ENCODE results near the gene ZNF140. TPM values are rescaled to one million over a fixed set of nuclear protein-coding genes. Genes with fewer than 3 reads are reported as not detected.

ZNF140 gene
- total and polyA plus RNA-seq, 2 of the 13 experiments (the other 11 are each of a cell fraction or from before 2014, with no cell fraction given): 8.7 to 13.5 TPM

- peak; percentile 96 for TF ChIP-seq TFE3 (CRISPR knock-in tag; IDR thresholded peaks at IDR 0.05)
- TF ChIP-seq ZFP1 (CRISPR knock-in tag; IDR thresholded peaks at IDR 0.05): peak; percentile 76; the same call in 1 of the 2 replicates
- TF ChIP-seq, protein P1, sequence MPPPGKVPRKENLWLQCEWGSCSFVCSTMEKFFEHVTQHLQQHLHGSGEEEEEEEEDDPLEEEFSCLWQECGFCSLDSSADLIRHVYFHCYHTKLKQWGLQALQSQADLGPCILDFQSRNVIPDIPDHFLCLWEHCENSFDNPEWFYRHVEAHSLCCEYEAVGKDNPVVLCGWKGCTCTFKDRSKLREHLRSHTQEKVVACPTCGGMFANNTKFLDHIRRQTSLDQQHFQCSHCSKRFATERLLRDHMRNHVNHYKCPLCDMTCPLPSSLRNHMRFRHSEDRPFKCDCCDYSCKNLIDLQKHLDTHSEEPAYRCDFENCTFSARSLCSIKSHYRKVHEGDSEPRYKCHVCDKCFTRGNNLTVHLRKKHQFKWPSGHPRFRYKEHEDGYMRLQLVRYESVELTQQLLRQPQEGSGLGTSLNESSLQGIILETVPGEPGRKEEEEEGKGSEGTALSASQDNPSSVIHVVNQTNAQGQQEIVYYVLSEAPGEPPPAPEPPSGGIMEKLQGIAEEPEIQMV (CRISPR knock-in tag; IDR thresholded peaks at IDR 0.05; ENCODE audit: low read depth): peak; percentile 73
- no peak for TF ChIP-seq ZNF256 (CRISPR knock-in tag; conservative IDR thresholded peaks at IDR 0.05)
- TF ChIP-seq IKZF4 (CRISPR knock-in tag; IDR thresholded peaks at IDR 0.05; ENCODE audit: borderline replicate concordance, low read depth, not compliant biosample characterization): peak; percentile 80
- no peak for TF ChIP-seq HBP1 (CRISPR knock-in tag; IDR thresholded peaks at IDR 0.05; ENCODE audit: low read depth)
- peak; percentile 89; the same call in 1 of the 2 replicates for TF ChIP-seq IRF2 (CRISPR knock-in tag; IDR thresholded peaks at IDR 0.05)
- peak; percentile 65 for TF ChIP-seq NR2C2 (CRISPR knock-in tag; IDR thresholded peaks at IDR 0.05; ENCODE audit: borderline replicate concordance)
- peak; percentile 82 for TF ChIP-seq HES4 (CRISPR knock-in tag; IDR thresholded peaks at IDR 0.05; ENCODE audit: borderline replicate concordance)
- TF ChIP-seq, protein P2, sequence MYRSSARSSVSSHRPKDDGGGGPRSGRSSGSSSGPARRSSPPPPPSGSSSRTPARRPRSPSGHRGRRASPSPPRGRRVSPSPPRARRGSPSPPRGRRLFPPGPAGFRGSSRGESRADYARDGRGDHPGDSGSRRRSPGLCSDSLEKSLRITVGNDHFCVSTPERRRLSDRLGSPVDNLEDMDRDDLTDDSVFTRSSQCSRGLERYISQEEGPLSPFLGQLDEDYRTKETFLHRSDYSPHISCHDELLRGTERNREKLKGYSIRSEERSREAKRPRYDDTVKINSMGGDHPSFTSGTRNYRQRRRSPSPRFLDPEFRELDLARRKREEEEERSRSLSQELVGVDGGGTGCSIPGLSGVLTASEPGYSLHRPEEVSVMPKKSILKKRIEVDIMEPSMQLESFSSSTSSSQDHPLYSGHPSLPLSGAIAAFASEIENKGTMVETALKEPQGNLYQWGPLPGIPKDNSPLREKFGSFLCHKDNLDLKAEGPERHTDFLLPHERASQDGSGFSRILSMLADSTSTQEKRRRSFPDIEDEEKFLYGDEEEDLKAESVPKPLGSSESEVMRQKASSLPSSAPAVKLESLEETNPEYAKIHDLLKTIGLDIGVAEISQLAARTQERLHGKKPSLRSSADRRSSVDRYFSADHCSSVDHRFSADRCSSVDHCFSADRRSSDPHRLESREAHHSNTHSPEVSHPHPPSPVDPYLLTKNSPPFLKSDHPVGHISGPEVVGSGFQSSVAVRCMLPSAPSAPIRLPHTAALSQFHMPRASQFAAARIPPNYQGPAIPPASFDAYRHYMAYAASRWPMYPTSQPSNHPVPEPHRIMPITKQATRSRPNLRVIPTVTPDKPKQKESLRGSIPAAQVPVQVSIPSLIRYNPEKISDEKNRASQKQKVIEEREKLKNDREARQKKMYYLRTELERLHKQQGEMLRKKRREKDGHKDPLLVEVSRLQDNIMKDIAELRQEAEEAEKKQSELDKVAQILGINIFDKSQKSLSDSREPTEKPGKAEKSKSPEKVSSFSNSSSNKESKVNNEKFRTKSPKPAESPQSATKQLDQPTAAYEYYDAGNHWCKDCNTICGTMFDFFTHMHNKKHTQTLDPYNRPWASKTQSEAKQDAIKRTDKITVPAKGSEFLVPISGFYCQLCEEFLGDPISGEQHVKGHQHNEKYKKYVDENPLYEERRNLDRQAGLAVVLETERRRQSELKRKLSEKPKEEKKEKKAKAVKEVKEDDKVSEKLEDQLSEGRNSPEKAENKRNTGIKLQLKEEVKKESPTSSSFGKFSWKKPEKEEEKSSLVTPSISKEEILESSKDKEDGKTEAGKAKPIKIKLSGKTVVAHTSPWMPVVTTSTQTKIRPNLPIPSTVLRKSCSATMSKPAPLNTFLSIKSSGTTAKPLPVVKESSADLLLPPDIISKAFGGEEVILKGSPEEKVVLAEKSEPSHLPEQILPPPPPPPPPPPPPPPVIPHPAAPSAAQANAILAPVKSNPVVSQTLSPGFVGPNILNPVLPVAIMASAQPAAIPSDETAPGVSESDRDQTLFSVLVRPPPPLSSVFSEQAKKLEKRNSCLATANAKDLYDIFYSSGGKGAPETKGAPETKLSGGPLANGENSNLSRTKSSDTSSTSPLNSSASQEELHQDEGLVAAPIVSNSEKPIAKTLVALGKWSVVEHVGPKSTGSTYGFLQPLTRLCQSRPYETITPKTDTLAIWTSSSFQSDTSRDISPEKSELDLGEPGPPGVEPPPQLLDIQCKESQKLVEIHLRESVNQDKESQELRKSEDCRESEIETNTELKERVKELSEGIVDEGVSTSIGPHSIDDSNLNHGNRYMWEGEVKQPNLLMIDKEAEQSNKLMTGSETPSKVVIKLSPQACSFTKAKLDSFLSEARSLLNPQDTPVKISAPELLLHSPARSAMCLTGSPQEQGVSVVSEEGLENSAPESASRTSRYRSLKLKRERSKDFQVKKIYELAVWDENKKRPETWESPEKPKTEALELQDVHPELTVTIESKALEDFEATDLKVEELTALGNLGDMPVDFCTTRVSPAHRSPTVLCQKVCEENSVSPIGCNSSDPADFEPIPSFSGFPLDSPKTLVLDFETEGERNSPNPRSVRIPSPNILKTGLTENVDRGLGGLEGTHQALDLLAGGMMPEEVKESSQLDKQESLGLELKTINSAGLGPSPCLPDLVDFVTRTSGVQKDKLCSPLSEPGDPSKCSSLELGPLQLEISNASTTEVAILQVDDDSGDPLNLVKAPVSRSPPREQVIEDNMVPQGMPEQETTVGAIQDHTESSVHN (CRISPR knock-in tag; IDR thresholded peaks at IDR 0.05): peak; percentile 89
- peak; percentile 72; the same call in 1 of the 2 replicates for TF ChIP-seq FOXC1 (CRISPR knock-in tag; IDR thresholded peaks at IDR 0.05; ENCODE audit: borderline replicate concordance)
- 0 out of 2 replicates have a peak, but pooled peaks have one; percentile 31 for TF ChIP-seq BCL6 (CRISPR knock-in tag; IDR thresholded peaks at IDR 0.05)
Measured at GRCh38 chr12:133037207-133038005, 43.3 kb upstream of the ZNF140 start, which contains the start of gene ZNF84 (continued).

Data from HepG2 (cell line).